NCI-H2196 treated with DMSO at 0.1 percent for 48 hours (cell line): Measurements from ENCODE around the gene PATE3.

ENCODE experiments used
- DNase-seq: peaks from one replicate; lab custom pipeline; 2025; ENCODE audit not compliant: unreplicated experiment; lab: John Stamatoyannopoulos, UW

Gene PATE3

GRCh38 chr11:125787827-125788226 lies at the start of gene PATE3:
TSS of gene PATE3 (plus strand) at chr11:125788127. CDS start at chr11:125788152, 25 bp downstream.
- DNase-seq: no peak

- no peak for DNase-seq
Measured at GRCh38 chr11:125740617-125741016, 47.3 kb upstream of the PATE3 start.

GRCh38 chr11:125743681-125744080 lies 44.2 kb upstream of the PATE3 start:
- no peak for DNase-seq

- no peak for DNase-seq
Measured at GRCh38 chr11:125745979-125746378, 41.9 kb upstream of the PATE3 start, which contains the start of gene PATE1. TSS of gene PATE1 (plus strand) at chr11:125746279. CDS start at chr11:125746305, 26 bp downstream.

GRCh38 chr11:125750629-125751028 lies 37.3 kb upstream of the PATE3 start:
- DNase-seq: no peak

- no peak for DNase-seq
Measured at GRCh38 chr11:125756050-125756449, 31.9 kb upstream of the PATE3 start.

GRCh38 chr11:125762445-125762844 lies 25.5 kb upstream of the PATE3 start:
- no peak for DNase-seq

- no peak for DNase-seq
Measured at GRCh38 chr11:125763483-125763882, 24.4 kb upstream of the PATE3 start.

GRCh38 chr11:125766251-125766650 lies 21.7 kb upstream of the PATE3 start:
- DNase-seq: no peak

GRCh38 chr11:125768336-125769046 lies 19.4 kb upstream of the PATE3 start:
- no peak for DNase-seq

- no peak for DNase-seq
Measured at GRCh38 chr11:125770583-125770982, 17.3 kb upstream of the PATE3 start.

- DNase-seq: no peak
Measured at GRCh38 chr11:125772834-125773505, 15.0 kb upstream of the PATE3 start.

GRCh38 chr11:125773516-125773915 lies 14.4 kb upstream of the PATE3 start:
- no peak for DNase-seq

- DNase-seq: no peak
Measured at GRCh38 chr11:125777309-125777708, 10.6 kb upstream of the PATE3 start.

GRCh38 chr11:125778728-125779127 lies 9.2 kb upstream of the PATE3 start, which contains the start of gene PATE2:
TSS of gene PATE2 (minus strand) at chr11:125778828. CDS start at chr11:125778773, 55 bp downstream.
- no peak for DNase-seq

- DNase-seq: no peak
Measured at GRCh38 chr11:125784678-125785077, 3.2 kb upstream of the PATE3 start.

GRCh38 chr11:125790825-125791224 lies 2.9 kb downstream of the PATE3 start:
- no peak for DNase-seq

GRCh38 chr11:125797641-125798040 lies 9.7 kb downstream of the PATE3 start:
- no peak for DNase-seq

- DNase-seq: no peak
Measured at GRCh38 chr11:125799808-125800207, 11.9 kb downstream of the PATE3 start.

GRCh38 chr11:125802387-125802786 lies 14.5 kb downstream of the PATE3 start:
- DNase-seq: no peak

- DNase-seq: no peak
Measured at GRCh38 chr11:125807909-125808308, 20.0 kb downstream of the PATE3 start.

GRCh38 chr11:125833016-125833415 lies 45.1 kb downstream of the PATE3 start, which contains the start of gene PATE4:
TSS of gene PATE4 (plus strand) at chr11:125833316. CDS start at chr11:125833360, 44 bp downstream.
- no peak for DNase-seq
